ENCODE results near the gene PTCRA.

GRCh38 chr6:42959917-42960242 is 44.0 kb downstream of the PTCRA start:
- TF ChIP-seq CTCF (IDR thresholded peaks at IDR 0.05) (no peak), SMC3 (IDR thresholded peaks at IDR 0.05) (no peak), JUNB (IDR thresholded peaks at IDR 0.05) (no peak), POLR2A (IDR thresholded peaks at IDR 0.05; ENCODE audit: low read length) (no peak)
